RWPE1 (cell line): ENCODE measurements around the gene ZNF143.
A peak's percentile ranks its signal among the peaks of the same experiment; 100 is the strongest.

Experiments used
- CTCF ChIA-PET: fragments of 350-600 bp; sonication (Branson Sonifier 250); formaldehyde crosslinking; extraction: SDS; loops from one replicate; lab custom pipeline; 2021; lab: Yijun Ruan, JAX
- POLR2A ChIA-PET: fragments of 400-600 bp; formaldehyde crosslinking; extraction: SDS; loops from one replicate; lab custom pipeline; 2020; ENCODE audit warnings: antibody characterized with exemption; ENCODE audit not compliant: low non-redundant PET; lab: Yijun Ruan, JAX
- DNase-seq: peaks from one replicate; pipeline ENCODE4 v3.0.0; 2012; ENCODE audit warnings: low spot score
- H3K27ac ChIP-seq: fragments of 450-650 bp; 2 replicates; pipeline ENCODE4 v1.5.1; 2017
- CTCF ChIP-seq: fragments of 450-650 bp; conservative IDR thresholded peaks from 2 replicates; pipeline ENCODE4 v1.5.1; 2017; ENCODE audit warnings: low read depth, mild to moderate bottlenecking

The ZNF143 gene

GRCh38 chr11:9571071-9571762 lies 110.4 kb downstream of the ZNF143 start:
- ChIA-PET CTCF (no interaction called here), POLR2A (no interaction called here)
- H3K27ac ChIP-seq: peak overlapping the region; percentile 63
- TF ChIP-seq CTCF: no peak
- no peak for DNase-seq

- ChIA-PET POLR2A (no interaction called here), CTCF (no interaction called here)
- peak overlapping the region; percentile 97 for H3K27ac ChIP-seq
- DNase-seq: no peak
- TF ChIP-seq CTCF: no peak
Measured at GRCh38 chr11:9571763-9572115, 110.9 kb downstream of the ZNF143 start.

GRCh38 chr11:9573052-9573774 lies 112.4 kb downstream of the ZNF143 start, which contains the start of gene WEE1:
Gene WEE1, plus strand, starts transcription at chr11:9573670. Its CDS starts 264 bp downstream, at chr11:9573934.
- TF ChIP-seq CTCF: no peak
- peak within 1 kb of the TSS; percentile 97 for H3K27ac ChIP-seq
- peak; percentile 97 for DNase-seq
- ChIA-PET POLR2A (interaction anchor here (0.6 to 1.3 kb wide), 5 partner anchors 44 to 732 kb away, joined by 3 to 5 read pairs (median 4); partner anchors contain the start of genes ADM and ZNF143), CTCF (interaction anchor here (1.3 to 1.6 kb wide), 2 partner anchors 38 to 40 kb away, joined by 3 to 5 read pairs; no protein-coding TSS in a partner anchor)

- peak overlapping the region; percentile 97 for H3K27ac ChIP-seq
- ChIA-PET POLR2A (interaction anchor here (0.9 to 1.3 kb wide), 4 partner anchors 45 to 731 kb away, joined by 3 to 5 read pairs (median 4); partner anchors contain the start of genes ADM and ZNF143), CTCF (interaction anchor here (1.6 kb wide), 1 partner anchor 39 kb away, joined by 5 read pairs; no protein-coding TSS in a partner anchor)
- no peak for TF ChIP-seq CTCF
- DNase-seq: no peak
Measured at GRCh38 chr11:9573775-9574621, 113.2 kb downstream of the ZNF143 start.

GRCh38 chr11:9574622-9575259 lies 113.9 kb downstream of the ZNF143 start:
- ChIA-PET POLR2A (interaction anchor here (0.6 kb wide), 1 partner anchor 39 kb away, joined by 3 read pairs; no protein-coding TSS in a partner anchor), CTCF (interaction anchor here (0.6 to 2.6 kb wide), 3 partner anchors 40 to 735 kb away, joined by 4 to 11 read pairs (median 5); no protein-coding TSS in a partner anchor)
- TF ChIP-seq CTCF: no peak

More at GRCh38 chr11:9574622-9575259, 113.9 kb downstream of the ZNF143 start:
- no peak for DNase-seq
- H3K27ac ChIP-seq: peak overlapping the region; percentile 97
